RWPE2 (cell line): ENCODE data around the gene GPC1.

Experiments
- ATAC-seq: fragments of 200-7000 bp; cut with Tn5 transposase; 3 replicates; pipeline ENCODE4 v1.9.1; 2021; ENCODE audit warnings: low read depth
- DNase-seq: peaks from one replicate; pipeline ENCODE4 v3.0.0-alpha.2; 2020; ENCODE audit warnings: low spot score
- H3K27ac ChIP-seq: fragments of 450-650 bp; 2 replicates; pipeline ENCODE4 v1.5.1; 2017; ENCODE audit warnings: mild to moderate bottlenecking; ENCODE audit not compliant: poor library complexity, severe bottlenecking
- H3K27me3 ChIP-seq: fragments of 250-450 bp; sonication (Bioruptor Pico); 2 replicates; pipeline ENCODE4 v1.5.1; 2021; ENCODE audit warnings: mild to moderate bottlenecking, moderate library complexity; ENCODE audit not compliant: insufficient read depth, poor library complexity, severe bottlenecking
- H3K36me3 ChIP-seq: fragments of 250-450 bp; sonication (Bioruptor Pico); 2 replicates; pipeline ENCODE4 v1.5.1; 2020; ENCODE audit warnings: low read depth, mild to moderate bottlenecking, moderate library complexity
- H3K4me1 ChIP-seq: fragments of 250-450 bp; sonication (Bioruptor Pico); 2 replicates; pipeline ENCODE4 v1.5.1; 2021; ENCODE audit warnings: mild to moderate bottlenecking, moderate library complexity; ENCODE audit not compliant: insufficient read depth, poor library complexity, severe bottlenecking
- H3K4me3 ChIP-seq: fragments of 250-450 bp; sonication (Bioruptor Pico); 2 replicates; pipeline ENCODE4 v1.5.1; 2021; ENCODE audit warnings: mild to moderate bottlenecking, moderate library complexity; ENCODE audit not compliant: severe bottlenecking
- H3K9me3 ChIP-seq: fragments of 250-450 bp; sonication (Bioruptor Pico); 2 replicates; pipeline ENCODE4 v1.5.1; 2021; ENCODE audit warnings: mild to moderate bottlenecking, moderate library complexity; ENCODE audit not compliant: severe bottlenecking
- CTCF ChIP-seq: fragments of 450-650 bp; IDR thresholded peaks from one replicate; pipeline ENCODE4 v1.5.1; 2017; ENCODE audit warnings: mild to moderate bottlenecking, moderate library complexity; ENCODE audit not compliant: poor library complexity, severe bottlenecking

GPC1 gene

GRCh38 chr2:240397924-240398645 is 37.4 kb upstream of the GPC1 start:
- H3K9me3 ChIP-seq, result no peaks in the 10 kb centered on the region
- no peak for ATAC-seq
- peak; percentile 45 for DNase-seq
- no peaks in the 10 kb centered on the region for H3K36me3 ChIP-seq
- H3K27ac ChIP-seq, result no peak overlapping the region
- TF ChIP-seq CTCF, result no peak
- H3K4me1 ChIP-seq, result no peaks in the 10 kb centered on the region
- H3K27me3 ChIP-seq, result no peaks in the 10 kb centered on the region
- no peak overlapping the region for H3K4me3 ChIP-seq

DNA sequence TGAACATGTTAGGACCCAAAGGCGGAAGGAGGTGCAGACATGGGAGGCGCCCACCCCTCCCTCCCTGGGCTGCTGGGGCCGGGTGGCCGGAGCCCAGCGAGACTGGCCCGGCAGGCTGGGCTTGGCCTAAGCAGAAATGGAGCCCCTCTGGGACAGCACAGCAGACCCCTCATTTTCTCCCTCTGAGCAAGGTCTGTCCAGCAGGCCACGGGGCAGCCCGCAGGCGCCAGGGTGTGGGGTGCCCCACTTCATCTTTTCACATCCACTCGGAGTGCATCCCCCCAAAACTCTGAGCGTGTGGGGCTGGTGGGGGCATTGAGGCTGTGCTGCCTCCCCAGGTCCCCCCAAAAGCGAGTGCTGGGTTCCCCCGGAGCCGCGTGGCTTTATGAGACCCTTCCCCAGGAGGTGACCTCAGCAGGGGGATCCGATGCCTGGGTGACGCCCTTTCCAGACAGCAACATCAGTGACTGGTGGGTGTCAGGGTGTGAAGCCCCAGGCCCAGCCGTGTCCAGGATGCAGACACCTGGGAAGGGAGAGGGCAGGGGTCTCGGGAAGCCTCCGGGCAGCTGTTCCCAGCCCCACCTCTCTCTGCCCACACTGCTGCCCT is 36.7 kb upstream of the GPC1 start:
- DNase-seq (peak; percentile 45), ATAC-seq (no peak)
- Histone ChIP-seq H3K9me3 (no peaks in the 10 kb centered on the region), H3K4me3 (no peak overlapping the region), H3K4me1 (no peaks in the 10 kb centered on the region), H3K36me3 (no peaks in the 10 kb centered on the region), H3K27me3 (no peaks in the 10 kb centered on the region), H3K27ac (no peak overlapping the region)
- TF ChIP-seq CTCF, result no peak

GRCh38 chr2:240399419-240400324 is 35.8 kb upstream of the GPC1 start:
- Histone ChIP-seq H3K27ac (no peak overlapping the region), H3K4me3 (no peak overlapping the region), H3K9me3 (no peaks in the 10 kb centered on the region), H3K27me3 (no peaks in the 10 kb centered on the region), H3K36me3 (no peaks in the 10 kb centered on the region), H3K4me1 (no peaks in the 10 kb centered on the region)
- DNase-seq (no peak), ATAC-seq (no peak)
- TF ChIP-seq CTCF, result no peak

DNA sequence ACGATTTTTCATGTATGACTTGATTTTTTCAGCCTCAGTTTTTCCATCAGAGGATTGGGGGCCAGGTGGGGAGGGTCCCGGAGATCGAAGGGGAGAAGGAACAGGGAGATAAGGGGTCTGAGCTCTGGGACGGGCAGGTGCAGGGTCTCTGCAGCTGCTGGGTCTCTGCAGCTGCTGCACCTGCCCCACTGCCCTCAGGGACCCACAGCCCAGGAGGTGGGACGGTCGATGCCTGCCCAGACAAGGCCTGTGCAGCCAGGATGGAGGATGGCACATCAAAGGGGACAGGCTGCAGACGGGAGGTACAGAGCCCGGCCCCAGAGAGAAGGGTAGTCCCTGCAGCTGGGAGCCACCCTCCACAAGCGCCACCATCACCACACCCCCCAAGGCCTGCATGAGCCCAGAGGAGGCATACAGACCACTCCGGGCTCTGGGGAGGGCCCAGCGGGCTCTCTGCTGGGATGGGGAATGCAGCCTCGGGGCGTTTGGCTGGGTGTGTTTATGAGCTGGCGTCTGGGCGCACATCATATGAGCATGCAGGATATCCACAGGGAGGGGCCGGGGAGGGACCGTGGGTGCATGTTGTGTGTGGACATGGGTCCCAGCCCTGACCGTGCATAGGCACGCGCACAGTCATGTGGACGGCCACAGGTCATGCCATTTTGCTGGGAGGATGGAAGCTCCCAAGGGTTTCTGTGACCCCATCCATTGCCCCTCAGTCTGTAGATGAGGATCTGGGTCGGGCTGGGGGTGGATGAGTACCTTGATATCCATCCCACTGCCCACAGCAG is 34.9 kb upstream of the GPC1 start:
- TF ChIP-seq CTCF, result no peak
- Histone ChIP-seq H3K4me3 (no peak overlapping the region), H3K36me3 (no peaks in the 10 kb centered on the region), H3K9me3 (no peaks in the 10 kb centered on the region), H3K27me3 (no peaks in the 10 kb centered on the region), H3K4me1 (no peaks in the 10 kb centered on the region), H3K27ac (no peak overlapping the region)
- DNase-seq, result peak; percentile 67
- no peak for ATAC-seq
